Middle frontal gyrus (tissue), 1 donor: ENCODE measurements around the gene CES2.
"Not testable (repeated sequence)": the region's sequence is repeated elsewhere in the genome, so short reads cannot be mapped to it uniquely, and the experiment has no call there.

Experiments used
- DNase-seq: peaks from one replicate; pipeline ENCODE4 v3.0.0-alpha.2; 2015; ENCODE audit warnings: low spot score; ENCODE audit errors: extremely low spot score

Gene CES2

DNA sequence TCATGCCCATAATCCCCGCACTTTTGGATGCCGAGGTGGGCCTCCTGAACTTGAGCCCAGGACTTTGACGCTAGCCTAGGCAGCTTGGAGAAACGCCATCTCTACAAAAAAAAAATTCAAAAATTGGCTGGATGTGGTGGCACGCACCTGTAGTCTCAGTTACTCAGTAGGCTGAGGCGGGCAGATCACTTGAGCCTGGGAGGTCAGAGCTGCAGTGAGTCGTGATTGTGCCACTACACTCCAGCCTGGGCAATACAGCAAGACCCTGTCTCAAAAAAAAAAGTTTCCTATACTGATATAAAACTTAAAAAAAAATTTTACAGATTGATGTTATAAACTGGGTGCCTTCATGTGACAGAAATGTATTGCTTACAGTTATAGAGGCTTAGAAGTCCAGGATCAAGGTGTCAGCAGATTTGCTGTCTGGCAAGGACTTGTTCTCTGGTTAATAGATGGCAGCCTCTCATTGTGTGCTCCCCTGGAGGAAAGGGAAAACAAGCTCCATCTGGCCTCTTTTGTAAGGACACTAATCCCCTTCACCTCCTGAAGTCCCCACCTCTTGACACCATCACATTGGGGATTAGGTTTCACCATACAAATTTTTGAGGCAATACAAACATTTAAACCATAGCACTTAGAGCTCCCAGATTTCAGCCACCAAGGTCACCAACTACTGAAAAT lies 17.3 kb downstream of the CES2 start:
- no peak for DNase-seq

DNA sequence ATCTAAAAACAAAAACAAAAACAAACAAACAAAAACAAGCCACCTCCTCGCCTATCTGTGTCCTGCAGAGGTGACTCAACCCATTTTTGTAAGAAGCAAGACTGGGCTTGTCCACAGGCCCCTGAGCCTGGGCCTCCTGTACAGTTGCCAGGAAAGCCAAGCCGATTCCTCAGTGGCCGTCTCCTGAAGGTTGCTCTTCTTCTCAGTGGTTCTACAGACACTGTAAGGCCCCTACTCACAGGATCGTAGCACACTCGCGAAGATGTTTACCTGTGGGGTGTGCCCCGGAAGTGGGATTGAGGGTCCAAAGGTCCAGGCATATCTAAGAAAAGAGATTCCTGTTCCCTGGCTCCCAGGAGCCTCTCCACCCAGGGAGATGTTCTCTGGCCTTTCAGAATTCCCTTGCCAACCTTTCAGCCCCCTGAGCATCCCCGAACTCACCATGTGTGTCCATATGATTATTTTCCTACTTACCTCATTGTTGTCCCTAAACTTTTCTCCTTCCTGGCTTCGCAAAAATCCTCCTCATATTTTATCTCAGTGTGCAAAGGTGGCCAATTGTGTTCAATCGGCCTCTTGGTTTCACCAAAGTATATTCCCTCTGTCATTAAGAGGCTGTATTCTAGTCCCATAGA lies 18.3 kb downstream of the CES2 start:
- DNase-seq = no peak

DNA sequence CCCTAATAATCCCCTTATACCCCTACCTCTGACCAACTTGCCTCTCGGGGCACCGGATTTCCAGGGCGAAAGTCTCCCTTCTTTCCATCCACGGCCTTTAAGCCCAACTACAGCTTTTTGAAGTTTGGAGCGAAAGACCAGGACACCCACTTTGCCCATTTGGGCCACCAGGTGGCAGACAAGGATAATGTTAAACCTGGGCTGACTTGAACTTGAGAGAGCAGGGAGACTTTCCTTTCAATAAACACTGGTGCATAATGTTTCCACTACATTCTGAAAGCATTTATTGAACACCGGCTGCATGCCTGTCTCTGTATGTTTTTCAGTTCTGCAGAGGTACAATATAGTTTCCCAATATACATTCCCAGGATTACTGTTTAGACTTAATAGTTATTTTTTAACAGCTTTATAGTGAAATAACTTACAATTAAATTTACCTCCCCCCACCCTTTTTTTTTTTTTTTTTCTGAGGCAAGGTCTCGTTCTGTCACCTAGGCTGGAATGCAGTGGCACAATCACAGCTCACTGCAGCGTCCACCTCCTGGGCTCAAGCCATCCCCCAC lies 18.9 kb downstream of the CES2 start:
- DNase-seq = peak; percentile 68

DNA sequence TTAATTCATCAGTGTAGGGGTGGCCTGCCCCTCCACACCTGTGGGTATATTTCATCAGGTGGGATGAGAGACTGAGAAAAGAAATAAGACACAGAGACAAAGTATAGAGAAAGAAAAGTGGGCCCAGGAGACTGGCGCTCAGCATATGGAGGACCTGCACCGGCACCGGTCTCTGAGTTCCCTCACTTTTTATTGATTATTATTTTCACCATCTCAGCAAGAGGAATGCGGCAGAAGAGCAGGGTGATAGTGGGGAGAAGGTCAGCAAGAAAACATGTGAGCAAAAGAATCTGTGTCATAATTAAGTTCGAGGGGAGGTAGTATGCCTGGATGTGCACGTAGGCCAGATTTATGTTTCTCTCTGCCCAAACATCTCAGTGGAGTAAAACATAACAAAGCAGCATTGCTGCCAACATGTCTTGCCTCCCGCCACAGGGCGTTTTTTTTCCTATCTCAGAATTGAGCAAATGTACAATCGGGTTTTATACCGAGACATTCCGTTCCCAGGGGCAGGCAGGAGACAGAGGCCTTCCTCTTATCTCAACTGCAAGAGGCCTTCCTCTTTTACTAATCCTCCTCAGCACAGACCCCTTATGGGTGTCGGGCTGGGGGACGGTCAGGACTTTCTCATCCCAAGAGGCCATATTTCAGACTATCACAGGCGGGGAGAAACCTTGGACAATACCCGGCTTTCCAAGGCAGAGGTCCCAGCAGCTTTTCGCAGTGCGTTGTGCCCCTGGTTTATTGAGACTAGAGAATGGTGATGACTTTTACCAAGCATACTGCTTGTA lies 20.2 kb downstream of the CES2 start:
- DNase-seq = not testable (repeated sequence)

DNA sequence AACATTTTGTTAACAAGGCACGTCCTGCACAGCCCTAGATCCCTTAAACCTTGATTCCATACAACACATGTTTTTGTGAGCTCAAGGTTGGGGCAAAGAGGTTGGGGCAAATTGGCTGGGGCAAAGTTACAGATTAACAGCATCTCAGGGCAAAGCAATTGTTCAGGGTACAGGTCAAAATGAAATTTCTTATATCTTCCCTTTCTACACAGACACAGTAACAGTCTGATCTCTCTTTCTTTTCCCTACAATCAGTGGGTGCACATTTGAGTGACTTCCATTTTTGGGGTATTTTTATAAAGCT lies 20.8 kb downstream of the CES2 start:
- not testable (repeated sequence) for DNase-seq

DNA sequence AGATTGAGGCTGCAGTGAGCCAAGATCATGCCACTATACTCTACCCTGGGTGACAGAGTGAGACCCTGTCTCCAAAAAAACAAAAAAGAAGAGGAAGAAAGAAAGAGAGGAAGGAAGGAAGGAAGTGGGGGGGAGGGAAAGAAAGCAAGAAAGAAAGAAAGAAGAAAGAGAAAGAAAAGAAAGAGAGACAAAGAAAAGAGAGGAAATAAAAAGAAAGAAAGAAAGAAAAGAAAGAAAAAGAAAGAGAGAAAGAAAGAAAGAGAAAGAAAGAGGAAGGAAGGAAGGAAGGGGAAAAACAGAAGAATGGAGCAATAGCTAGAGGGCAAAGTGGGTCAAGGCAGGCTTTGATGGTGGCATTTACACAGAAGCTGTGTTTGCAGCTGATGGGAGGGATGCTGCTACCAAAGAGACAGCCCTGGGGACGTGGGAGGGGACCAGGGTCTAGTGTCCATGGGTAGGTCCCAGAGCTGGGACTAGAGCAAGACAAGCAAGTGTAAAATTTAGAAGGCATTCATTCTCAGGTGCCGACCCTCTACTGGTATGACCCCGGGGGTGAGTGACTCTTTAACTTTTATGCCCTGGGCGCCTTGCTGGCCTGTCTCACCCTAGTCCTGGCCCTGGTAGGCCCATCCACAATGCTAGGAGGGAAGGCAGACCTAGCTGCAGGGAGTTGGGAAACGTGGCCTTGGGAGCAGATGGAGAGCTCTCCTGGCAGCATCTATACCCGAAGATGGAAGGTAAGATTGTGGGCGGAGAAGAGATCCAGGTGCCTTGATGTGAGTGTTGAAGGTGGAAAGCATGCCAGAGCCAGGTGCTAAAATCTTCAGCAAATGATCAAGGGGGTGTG lies 23.8 kb downstream of the CES2 start:
- DNase-seq = no peak

DNA sequence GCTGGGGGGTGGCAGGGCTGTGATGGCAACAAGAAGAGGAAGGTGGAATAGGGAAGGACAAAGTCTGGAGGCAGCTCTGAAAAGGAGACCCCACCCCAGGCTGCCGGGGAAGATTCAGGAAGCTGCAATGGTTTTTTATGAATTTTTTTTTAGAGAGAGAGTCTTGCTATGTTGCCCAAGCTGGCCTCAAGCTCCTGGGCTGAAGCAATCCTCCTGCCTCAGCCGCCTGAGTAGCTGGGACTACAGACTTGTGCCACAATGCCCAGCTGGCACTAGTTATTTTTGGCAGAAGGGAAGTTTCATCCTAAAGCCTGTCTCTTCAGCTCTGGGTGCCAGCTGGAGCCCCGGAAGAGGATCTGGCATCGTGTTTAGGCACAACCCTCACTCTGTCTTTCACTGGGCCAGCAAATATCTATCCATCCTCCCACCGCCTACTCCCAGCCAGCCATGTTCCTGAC lies 24.4 kb downstream of the CES2 start:
- DNase-seq = peak; percentile 16

DNA sequence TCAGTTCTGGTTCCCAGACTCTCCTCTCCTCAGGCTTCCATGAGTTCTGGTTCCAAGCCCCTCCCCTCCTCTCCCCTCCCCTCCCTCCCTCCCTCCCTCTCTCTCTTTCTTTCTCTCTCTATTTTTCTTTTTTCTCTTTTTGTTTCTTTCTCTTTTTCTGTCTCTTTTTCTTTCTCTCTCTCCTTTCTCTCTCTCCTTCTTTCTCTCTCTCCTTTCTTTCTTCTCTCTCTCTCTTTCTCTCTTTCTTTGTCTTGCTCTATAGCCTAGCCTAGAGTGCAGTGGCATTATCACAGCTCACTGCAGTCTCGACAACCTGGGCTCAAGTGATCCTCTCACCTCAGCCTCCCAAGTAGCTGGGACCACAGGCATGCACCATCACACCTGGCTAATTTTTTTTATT lies 25.0 kb downstream of the CES2 start:
- no peak for DNase-seq

DNA sequence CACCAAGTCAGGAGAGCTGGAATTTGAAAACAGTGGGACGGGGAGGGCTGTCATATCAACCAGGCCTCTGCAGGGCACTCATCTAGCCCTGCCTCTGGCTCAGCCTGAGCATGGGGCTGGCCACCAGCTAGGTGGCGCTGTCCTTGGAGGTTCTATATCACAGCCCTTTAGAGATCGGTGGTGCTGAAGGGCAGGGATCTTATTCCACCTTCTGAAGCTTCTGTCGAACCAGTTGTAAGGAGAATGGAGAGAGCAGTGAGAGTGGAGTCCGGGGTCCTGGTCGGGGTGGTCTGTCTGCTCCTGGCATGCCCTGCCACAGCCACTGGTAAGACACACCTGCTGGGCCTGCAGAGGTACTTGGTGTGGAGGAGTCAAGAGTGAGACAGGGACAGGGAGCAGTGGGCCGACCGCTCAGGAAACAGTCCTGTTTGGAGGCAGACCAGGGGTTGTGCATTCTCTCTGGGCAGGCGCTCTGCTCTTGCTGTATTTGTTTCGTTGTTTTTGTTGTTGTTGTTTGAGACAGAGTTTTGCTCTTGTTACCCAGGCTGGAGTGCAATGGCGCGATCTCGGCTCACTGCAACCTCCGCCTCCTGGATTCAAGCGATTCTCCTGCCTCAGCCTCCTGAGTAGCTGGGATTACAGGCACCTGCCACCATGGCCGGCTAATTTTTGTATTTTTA lies 25.9 kb downstream of the CES2 start, which contains the start of gene CES3:
CES3 (plus strand) TSS at position 202 of the 680 bp plus-strand sequence; CDS start at position 244, 42 bp downstream.
- DNase-seq = no peak

DNA sequence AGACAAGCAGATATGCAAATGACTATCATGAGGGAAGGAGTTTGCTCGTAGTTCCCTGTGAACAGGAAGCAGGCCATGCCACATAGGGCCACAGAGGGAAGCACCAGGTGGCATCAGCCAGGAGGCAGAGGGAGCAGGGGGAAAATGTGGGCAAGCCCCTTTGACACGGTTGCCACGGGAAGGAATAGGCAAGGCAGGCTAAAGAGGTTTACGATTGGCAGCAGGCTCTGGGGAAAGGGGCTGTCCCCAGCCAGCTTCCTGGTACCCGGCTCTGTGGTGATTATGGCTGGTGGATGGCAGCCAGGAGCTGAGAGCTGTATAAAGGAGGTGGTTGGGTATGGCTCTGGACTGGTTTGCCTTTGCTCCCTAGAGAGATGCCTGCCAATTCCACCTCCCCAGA lies 26.6 kb downstream of the CES2 start:
- no peak for DNase-seq

DNA sequence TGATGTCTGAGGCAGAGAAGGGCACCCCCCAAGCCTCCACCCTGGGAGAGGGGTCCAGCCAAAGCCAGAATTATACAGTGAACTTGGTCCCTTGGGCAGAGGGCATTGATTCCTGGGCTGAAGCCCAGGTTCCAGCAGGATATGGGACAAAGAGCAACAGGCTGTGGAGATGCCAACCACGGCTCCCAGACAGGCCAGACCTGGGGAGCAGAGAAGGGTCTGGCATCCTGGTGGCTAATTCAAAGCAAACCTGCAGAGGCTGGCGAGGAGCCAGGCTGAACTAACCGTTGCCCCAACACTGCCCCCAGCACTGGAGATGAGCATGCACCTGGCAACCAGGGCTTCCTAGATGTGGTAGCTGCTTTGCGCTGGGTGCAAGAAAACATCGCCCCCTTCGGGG lies 28.7 kb downstream of the CES2 start:
- no peak for DNase-seq

DNA sequence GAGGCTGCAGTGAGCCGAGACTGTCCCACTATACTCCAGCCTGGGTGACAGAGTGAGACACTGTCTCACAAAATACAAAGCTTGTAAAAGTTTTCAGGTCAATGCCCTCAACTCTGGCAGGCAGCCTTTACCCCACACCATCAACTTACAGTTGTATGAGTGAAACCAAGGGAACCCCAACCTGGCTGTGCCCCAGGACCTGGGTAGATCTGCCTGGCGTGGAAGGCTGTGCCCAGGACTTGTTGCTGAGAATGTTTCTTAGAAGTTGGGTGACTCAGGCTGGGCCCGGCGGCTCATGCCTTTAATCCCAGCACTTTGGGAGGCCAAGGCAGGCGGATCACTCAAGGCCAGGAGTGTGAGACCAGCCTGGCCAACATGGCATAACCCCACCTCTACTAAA lies 33.5 kb downstream of the CES2 start:
- no peak for DNase-seq

DNA sequence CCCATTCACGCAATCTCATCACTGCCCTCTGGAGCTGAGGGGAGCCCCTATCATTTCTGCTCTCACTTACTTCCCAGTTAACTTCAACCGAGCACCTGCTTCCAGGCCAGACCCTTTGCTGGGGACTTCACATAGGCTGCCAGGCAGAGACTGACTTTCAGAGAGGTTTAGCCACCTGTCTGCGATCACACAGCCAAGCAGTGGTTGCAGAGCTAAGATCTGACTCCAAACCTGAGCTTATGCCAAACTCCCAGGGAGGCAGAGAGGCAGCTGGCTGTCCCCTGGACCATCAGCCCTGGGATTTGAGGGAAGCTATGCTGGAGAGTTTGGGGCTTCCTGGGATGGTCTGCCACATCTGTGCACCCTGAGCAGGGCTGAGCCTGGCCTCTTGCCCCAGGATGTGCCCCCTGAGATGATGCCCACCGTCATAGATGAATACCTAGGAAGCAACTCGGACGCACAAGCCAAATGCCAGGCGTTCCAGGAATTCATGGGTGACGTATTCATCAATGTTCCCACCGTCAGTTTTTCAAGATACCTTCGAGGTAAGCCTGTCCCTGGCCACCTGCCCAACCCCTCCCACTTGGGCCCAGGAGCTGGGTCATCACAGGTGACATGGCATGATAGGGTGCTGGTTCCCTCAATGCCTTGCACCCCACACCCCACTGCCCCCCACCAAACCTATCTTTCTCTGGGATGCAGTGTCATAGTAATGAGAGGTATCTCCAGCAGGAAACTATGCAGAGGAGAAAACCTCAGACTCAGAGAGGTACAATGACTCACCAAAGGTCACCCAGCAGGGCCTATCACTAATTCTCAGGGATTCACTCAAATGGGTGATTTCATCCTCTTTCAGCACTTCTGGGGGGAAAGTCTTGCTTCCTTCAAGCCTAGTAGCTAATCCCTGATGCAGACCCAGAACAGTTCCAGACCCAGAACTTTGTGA lies 35.7 kb downstream of the CES2 start:
- no peak for DNase-seq

DNA sequence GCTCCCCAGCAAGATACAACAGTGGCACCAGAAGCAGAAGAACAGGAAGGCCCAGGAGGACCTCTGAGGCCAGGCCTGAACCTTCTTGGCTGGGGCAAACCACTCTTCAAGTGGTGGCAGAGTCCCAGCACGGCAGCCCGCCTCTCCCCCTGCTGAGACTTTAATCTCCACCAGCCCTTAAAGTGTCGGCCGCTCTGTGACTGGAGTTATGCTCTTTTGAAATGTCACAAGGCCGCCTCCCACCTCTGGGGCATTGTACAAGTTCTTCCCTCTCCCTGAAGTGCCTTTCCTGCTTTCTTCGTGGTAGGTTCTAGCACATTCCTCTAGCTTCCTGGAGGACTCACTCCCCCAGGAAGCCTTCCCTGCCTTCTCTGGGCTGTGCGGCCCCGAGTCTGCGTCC lies 37.7 kb downstream of the CES2 start:
- DNase-seq = no peak

DNA sequence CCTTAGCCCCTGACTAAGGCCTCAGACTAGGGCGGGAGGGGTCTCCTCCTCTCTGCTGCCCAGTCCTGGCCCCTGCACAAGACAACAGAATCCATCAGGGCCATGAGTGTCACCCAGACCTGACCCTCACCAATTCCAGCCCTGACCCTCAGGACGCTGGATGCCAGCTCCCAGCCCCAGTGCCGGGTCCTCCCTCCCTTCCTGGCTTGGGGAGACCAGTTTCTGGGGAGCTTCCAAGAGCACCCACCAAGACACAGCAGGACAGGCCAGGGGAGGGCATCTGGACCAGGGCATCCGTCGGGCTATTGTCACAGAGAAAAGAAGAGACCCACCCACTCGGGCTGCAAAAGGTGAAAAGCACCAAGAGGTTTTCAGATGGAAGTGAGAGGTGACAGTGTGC lies 38.4 kb downstream of the CES2 start:
- DNase-seq = no peak

DNA sequence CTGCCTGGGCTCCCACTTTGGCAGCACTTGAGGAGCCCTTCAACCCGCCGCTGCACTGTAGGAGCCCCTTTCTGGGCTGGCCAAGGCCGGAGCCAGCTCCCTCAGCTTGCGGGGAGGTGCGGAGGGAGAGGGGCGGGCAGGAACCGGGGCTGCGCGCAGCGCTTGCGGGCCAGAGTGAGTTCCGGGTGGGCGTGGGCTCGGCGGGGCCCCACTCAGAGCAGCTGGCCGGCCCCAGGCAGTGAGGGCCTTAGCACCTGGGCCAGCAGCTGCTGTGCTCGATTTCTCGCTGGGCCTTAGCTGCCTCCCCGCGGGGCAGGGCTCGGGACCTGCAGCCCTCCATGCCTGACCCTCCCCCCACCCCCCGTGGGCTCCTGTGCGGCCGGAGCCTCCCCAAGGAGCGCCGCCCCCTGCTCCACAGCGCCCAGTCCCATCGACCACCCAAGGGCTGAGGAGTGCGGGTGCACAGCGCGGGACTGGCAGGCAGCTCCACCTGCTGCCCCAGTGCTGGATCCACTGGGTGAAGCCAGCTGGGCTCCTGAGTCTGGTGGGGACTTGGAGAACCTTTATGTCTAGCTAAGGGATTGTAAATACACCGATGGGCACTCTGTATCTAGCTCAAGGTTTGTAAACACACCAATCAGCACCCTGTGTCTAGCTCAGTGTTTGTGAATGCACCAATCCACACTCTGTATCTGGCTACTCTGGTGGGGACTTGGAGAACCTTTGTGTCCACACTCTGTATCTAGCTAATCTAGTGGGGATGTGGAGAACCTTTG lies 39.0 kb downstream of the CES2 start:
- not testable (repeated sequence) for DNase-seq

DNA sequence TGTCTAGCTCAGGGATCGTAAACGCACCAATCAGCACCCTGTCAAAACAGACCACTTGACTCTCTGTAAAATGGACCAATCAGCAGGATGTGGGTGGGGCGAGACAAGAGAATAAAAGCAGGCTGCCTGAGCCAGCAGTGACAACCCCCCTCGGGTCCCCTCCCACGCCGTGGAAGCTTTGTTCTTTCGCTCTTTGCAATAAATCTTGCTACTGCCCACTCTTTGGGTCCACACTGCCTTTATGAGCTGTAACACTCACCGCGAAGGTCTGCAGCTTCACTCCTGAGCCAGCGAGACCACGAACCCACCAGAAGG lies 39.6 kb downstream of the CES2 start:
- DNase-seq = not testable (repeated sequence)

DNA sequence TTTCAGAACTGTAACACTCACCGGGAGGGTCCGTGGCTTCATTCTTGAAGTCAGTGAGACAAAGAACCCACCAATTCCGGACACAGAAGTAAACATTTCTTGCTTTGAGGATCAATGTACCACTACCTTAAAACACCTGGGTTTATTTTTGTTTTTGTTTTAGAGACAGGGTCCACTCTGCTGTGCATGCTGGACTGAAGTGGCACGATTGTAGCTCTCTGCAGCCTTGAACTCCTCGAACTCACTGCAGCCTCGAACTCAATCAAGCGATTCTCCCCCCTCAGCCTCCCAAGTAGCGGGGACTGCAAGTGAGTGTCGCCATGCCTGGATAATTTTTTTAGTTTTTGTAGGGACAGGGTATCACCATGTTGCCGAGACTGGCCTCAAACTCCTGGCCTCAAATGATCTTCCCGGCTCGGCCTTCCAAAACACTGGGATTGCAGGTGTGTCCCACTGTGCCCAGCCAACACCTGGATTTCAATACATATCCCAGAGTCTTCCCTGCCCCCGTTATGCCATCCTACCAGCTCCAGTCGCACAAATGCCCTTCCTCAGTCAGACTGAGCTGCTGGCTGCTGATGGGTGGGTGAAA lies 40.1 kb downstream of the CES2 start:
- DNase-seq = no peak

DNA sequence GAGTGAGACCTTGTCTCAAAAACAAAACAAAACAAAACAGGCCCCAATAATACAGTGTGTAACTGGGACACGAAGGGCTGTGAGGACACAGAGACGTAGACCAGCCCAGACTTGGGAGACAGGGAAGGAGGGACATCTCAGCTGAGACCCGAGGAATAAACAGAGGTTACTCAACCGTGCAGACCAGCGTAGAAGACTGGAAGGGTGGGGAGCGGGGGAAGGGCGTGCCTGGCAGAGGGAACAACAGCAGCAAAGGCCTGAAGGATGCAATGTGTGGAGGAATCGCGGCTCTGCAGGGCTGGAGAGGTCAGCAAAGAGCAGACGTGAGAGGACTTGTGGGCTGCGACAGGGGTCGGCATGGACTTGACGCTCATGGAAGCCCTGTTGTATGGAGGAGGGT lies 41.4 kb downstream of the CES2 start:
- no peak for DNase-seq
